Measurements from ENCODE around the gene SLC35F1.

Gene SLC35F1

GRCh38 chr6:118198746-118199145, 291.7 kb downstream of the SLC35F1 start:
- no peak for DNase-seq (ENCODE audit: low read depth)

DNA sequence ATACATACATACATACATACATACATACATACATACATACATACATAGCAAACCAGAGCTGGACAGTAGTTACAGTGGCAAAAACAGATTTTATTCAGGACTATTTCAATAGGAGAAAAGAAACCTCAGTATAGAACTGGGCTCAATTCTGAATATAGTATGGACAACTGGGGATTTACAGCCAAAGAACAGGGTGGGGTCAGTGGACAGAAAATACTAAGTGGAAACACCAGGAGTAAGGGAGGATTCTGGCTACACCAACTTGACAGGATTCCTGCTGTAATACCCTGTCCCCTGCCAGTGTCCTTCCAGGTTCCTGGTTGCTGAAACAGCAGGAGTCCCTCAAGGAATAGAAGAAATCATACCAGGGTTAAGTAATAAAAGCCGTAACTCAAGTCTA, 293.1 kb downstream of the SLC35F1 start:
- no peak for DNase-seq (ENCODE audit: low read depth)

DNA sequence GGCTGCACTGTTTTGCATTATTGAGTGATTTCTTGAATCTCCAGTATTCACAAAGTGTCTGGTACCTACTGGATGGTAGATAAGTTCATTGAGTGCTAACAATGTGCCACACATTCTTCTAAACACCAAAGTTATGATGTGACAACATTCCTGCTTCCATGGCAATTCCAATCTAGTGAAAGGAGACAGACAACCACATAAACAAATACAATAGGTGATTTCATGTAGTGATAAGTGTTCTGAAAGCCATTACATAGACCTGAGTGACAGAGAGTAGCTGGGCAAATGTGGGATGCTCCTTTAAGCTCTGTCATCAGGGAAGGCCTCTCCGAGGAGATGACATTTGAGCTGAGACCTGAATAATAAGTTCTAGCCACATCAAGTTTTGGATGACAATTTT, 295.5 kb downstream of the SLC35F1 start:
- DNase-seq (ENCODE audit: low read depth): no peak

DNA sequence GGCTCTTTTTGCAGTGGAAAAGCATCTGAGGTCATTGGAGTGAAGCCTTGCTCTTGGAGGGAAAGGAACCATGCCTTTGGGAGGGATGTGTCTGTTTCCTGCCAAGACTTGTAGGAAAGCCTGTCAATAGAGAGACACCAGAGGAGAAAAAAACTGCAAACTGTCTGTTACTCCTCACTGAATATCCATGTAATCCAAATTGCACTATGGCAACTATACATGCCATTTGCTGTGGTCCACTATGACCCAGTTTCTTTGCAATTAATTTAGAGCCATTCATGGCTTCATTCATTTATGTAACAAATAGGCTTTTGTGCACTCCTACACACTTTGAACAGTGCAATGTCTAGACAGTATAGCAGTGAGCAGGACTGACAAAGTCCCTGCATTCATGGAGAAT, 296.5 kb downstream of the SLC35F1 start:
- no peak for DNase-seq (ENCODE audit: low read depth)

DNA sequence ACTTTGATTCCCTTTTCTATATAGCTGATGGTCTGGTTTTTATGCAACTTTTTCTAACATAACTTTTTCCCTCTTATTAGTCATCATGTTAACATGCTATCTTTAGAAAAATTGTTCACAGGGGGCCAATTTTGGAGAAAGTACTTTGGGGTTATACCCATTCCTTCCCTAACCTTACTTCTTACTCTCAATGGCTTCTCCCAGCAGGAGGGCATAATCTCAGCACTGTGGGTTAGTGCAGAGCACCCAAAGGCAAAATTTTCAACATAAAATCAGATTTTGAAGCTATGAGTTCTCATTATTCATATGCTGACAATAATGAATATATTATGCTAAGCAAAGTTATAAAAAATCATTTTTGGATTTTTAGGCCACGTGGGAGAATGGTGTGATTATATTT, 299.2 kb downstream of the SLC35F1 start:
- DNase-seq (ENCODE audit: low read depth): no peak

- no peak for DNase-seq (ENCODE audit: low read depth)
Measured at GRCh38 chr6:118207947-118208346, 300.9 kb downstream of the SLC35F1 start.

GRCh38 chr6:118212451-118213173, 305.5 kb downstream of the SLC35F1 start:
- no peak for DNase-seq (ENCODE audit: low read depth)

DNA sequence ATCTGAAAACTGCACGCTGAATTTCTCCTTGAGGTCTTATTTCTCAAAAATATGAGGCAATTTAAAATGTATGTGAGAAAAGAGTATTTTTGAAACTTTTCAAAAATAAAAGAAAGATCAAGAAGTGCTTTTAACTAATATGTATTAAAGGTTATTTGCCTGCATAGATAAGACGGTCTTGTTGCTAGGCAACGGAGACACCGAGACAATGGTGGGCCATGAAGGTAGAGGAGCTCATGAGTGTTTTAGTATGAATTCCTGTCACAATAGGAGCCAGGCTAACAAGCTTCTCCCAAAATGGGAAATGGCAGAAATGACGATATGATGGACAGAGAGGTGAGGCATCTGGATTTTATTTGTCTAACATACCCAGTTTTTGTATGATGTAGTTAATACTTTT, 308.2 kb downstream of the SLC35F1 start:
- DNase-seq (ENCODE audit: low read depth): no peak

DNA sequence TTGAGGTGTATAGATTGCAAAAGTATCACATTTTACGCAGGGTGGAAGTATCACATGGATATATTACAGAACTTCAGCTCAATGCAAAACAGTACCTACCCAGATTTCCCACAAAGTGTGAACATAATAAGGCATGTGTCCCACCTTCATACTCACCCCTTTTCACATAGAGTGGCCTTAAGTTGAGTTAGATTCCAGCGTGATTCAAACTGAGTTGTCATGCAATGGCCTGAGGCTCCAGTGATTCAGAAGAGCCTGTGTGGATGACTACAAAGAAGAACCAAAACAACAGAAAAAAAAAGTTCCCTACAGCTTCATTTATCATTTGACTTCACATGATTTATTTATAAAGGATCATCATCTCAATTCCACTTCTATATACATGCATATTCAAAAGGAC, 309.7 kb downstream of the SLC35F1 start:
- DNase-seq (ENCODE audit: low read depth): no peak

- DNase-seq (ENCODE audit: low read depth): no peak
Measured at GRCh38 chr6:118218156-118218555, 311.1 kb downstream of the SLC35F1 start.

DNA sequence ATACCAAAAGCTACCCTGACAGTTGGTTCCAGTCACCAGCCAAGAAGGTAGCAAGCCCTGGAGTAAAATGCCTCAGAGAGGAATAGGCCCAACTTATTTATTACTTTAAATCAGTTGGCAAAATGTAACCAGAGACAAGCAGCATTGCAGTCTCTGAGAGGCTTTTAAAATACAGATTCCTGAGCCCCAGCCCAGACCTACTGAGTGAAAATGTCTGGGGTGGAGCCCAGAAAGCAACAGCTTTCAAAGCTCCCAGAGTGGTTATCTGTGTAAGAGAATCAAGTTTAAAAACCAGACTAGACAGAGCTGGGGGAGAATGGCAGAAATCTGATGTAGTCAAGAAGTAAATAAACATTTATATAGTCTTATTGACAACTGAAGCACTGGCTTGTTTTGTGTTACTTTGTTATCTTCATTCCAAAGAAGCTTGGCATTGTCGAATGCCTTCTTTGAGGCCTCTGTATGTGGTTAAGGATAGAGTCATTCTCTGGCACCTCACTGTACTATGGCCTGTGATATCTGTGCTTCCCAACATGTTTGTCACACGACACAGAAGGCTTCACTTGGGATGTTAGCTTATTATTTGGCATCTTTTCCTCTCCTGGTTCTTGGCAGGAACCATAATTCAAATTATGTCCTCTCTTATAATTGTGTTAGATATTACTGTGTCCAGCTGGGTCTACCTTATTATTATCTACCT, 313.5 kb downstream of the SLC35F1 start:
- DNase-seq (ENCODE audit: low read depth): no peak

GRCh38 chr6:118223316-118223715, 316.3 kb downstream of the SLC35F1 start:
- DNase-seq (ENCODE audit: low read depth): no peak

GRCh38 chr6:118228886-118229285, 321.8 kb downstream of the SLC35F1 start:
- DNase-seq (ENCODE audit: low read depth): no peak

DNA sequence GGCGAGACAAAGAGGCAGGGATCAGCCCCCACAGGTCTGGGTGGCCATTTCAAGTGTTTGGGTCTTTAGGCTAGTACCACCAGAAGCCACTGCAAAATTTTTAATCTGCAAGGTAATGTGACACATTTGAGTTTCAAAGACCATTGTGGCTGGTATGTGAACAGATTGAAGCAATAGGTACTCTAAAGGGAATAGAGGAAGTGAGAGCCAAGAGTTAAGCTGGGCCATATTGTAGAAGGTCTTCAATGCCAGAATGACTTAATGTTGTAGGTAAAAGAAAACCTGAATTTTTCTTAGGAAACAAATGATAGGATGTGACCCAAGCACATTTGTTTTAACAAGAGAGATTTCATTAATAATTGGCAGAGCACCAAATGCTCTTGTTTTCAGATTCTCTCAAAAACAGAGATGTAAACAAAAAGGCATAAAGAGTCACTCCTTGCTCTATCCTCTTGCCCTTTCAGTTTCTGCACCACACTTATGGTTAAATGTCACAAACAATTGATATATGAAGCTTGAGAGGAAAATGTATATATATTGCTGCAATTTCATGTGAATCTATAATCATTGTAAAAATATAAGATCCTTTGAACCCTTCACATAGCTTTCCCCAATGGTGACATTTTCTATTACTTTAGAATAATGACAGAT, 333.9 kb downstream of the SLC35F1 start:
- DNase-seq (ENCODE audit: low read depth): no peak

- DNase-seq (ENCODE audit: low read depth): no peak
Measured at GRCh38 chr6:118246406-118246805, 339.3 kb downstream of the SLC35F1 start.

DNA sequence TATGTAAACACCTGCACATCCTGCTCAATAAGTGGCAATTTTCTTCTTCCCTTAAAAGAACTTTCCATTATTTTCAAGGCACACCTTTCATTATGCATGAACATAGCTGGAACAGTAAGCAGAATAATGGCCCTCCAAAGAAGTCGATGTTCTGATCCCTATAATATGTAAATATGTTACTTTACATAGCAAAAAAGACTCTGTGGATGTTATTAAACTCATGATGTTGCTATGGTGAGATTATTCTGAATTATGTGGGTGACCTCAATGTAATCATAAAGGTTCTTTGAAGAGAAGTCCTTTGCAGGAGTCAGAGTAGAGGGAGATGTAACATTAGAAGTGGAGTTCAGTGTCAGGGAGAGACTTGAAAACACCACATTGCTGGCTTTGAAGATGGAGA, 341.1 kb downstream of the SLC35F1 start:
- DNase-seq (ENCODE audit: low read depth): no peak

DNA sequence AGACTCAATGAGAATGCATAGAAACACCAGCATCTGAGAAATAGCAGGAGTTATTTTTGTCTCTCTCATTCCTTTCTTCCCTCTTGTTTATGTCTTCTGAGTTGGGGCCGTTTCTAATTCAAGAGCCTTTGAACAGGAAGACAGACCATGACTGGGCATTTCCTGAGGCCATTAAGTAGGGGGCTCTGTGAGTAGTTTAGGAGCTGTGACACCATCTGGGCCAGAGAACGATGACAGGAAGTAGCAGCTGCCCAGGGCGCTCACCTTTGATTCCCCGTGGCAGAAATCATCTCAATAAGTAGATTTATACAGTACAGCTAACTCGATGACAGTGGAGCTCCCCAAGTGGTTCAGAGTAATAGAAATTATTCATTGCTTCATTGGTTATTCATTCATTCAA, 342.6 kb downstream of the SLC35F1 start:
- DNase-seq (ENCODE audit: low read depth): no peak

DNA sequence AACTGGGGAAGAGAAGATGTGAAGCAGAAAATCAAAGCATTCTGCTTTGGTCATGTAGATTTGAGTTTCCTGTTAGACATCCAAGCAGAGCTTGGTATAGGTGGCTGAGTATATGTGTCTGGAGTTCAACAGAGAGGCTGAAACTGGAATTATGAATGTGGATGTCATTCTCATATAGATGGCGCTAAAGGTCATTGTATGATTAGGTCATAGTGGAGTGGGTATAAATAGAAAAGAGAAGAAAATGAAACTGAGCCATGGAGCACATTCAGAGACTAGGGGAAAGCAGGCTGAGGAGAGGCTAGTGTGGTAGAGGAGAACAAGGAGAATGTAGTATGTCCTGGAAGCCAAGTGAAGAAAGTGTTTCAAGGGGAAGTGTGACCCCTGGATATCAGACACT, 345.4 kb downstream of the SLC35F1 start:
- DNase-seq (ENCODE audit: low read depth): no peak

DNA sequence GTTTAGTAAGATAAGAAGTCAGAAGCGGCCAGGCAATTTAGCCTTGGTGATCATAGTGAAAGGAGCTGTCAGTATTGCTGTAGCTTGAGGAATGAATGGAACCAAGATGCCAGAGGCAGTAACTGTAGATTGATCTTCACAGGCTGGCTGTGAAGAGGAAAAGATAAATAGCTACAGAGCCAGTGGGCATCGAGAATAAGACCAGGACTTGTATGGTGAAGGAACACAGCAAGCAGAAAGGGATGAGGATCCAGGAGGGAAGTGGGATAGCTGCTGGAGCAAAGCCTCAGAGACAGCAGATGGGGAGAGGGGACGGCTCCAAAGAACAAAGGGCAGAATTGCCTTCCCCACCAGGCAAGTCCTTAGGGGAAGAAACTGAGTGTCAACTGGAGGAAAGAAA, 346.7 kb downstream of the SLC35F1 start:
- no peak for DNase-seq (ENCODE audit: low read depth)

- DNase-seq (ENCODE audit: low read depth): no peak
Measured at GRCh38 chr6:118260833-118261232, 353.8 kb downstream of the SLC35F1 start.

DNA sequence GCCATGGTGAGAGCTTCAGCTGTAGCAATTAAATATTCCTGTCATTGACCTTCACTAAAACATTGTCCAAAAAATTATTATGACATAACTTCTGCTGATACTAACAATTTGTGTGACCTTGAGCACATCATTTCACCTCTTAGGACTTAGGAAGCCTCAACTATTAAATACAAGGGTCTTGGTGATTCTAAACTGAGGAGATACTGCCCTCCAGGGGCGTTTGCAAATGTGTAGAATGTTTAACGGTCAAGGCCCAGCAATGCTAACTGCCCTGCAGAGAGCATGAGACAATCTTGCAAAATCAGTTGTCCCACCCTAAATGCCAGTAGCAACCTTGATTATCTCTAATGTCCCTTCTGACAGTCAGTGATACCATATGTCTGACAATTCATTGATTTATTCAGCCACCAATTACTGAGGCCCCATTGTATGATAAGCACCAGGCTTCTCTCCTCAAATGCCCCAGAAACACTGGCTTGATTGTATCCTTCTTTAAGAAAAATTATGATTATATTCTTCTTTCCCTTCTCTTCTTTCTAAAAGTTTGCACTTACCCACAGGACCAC, 356.9 kb downstream of the SLC35F1 start:
- no peak for DNase-seq (ENCODE audit: low read depth)

GRCh38 chr6:118269659-118270058, 362.6 kb downstream of the SLC35F1 start:
- no peak for DNase-seq (ENCODE audit: low read depth)

DNA sequence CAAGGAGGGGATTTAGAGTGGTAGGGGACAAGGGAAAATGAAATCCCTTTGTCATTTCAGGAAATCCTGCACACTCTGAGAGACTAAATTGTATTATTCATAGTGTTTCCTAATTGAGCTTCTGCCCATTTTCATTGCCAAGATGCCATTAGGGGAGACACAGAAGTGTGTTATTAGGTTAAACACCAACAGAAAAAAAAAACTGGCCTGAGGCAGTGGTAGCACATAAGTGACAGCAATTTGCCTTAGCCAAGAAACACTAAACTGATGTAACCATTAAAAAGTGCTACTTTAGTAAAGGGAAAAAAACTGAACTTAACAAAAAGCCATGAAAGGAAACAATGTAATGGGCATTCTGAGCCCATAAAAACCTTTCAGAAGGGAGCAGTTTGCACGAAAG, 370.6 kb downstream of the SLC35F1 start:
- no peak for DNase-seq (ENCODE audit: low read depth)
